Common myeloid progenitor, CD34-positive (primary cell): ENCODE data around the gene CDH12. TPM values are rescaled to one million over a fixed set of nuclear protein-coding genes. Genes with fewer than 3 reads are reported as not detected.
A peak's percentile ranks its signal among the peaks of the same experiment; 100 is the strongest.

Experiments
- CTCF ChIA-PET: fragments of 350-600 bp; sonication (Branson Sonifier 250); formaldehyde crosslinking; loops from one replicate; lab custom pipeline; 2021; ENCODE audit warnings: antibody characterized with exemption; lab: Charles Lee
- POLR2A ChIA-PET: fragments of 350-600 bp; sonication (Branson Sonifier 250); formaldehyde crosslinking; loops from one replicate; lab custom pipeline; 2021; ENCODE audit warnings: antibody characterized with exemption; lab: Charles Lee
- DNase-seq, 3 donors: peaks; one replicate each; pipeline versions ENCODE4 v3.0.0 to v3.0.0-alpha.2; 2013
- H3K27ac ChIP-seq, 2 experiments: 1 replicate in 1 of 2; 2 replicates in 1 of 2; pipeline ENCODE4 v1.7.0; 2013; ENCODE audit warnings: inconsistent platforms in 2 of 2, low read length in 2 of 2, mild to moderate bottlenecking in 2 of 2, low read depth in 1 of 2, moderate library complexity in 1 of 2; ENCODE audit not compliant: severe bottlenecking in 2 of 2, insufficient read depth in 1 of 2, poor library complexity in 1 of 2
- H3K27me3 ChIP-seq, 5 experiments: replicated peaks in 2 of 5; 1 replicate in 3 of 5; 2 replicates in 2 of 5; pipeline versions ENCODE4 v1.6.1 to v1.7.0; 2013; ENCODE audit warnings: low read length in 4 of 5, mild to moderate bottlenecking in 2 of 5, moderate library complexity in 2 of 5, inconsistent platforms in 1 of 5; ENCODE audit not compliant: insufficient read depth in 5 of 5, control insufficient read depth in 4 of 5
- H3K36me3 ChIP-seq, 4 experiments: 1 replicate in 2 of 4; 2 replicates in 2 of 4; pipeline versions ENCODE4 v1.6.1 to v1.7.0; 2013; ENCODE audit warnings: low read length in 3 of 4, control low read depth in 1 of 4, mild to moderate bottlenecking in 1 of 4; ENCODE audit not compliant: control insufficient read depth in 4 of 4, insufficient read depth in 4 of 4
- H3K4me1 ChIP-seq, 4 experiments: 1 replicate in 3 of 4; 2 replicates in 1 of 4; pipeline versions ENCODE4 v1.6.1 to v1.7.1; 2013; ENCODE audit warnings: low read length in 3 of 4, mild to moderate bottlenecking in 3 of 4, control low read depth in 1 of 4, inconsistent platforms in 1 of 4, moderate library complexity in 1 of 4; ENCODE audit not compliant: control insufficient read depth in 4 of 4, insufficient read depth in 4 of 4; ENCODE audit errors: control extremely low read depth in 1 of 4
- H3K4me3 ChIP-seq, 7 experiments: 1 replicate in 4 of 7; 2 replicates in 3 of 7; pipeline versions ENCODE4 v1.5.1 to v1.7.0; 2013; ENCODE audit warnings: mild to moderate bottlenecking in 7 of 7, low read length in 6 of 7, moderate library complexity in 6 of 7, inconsistent platforms in 2 of 7, low read depth in 2 of 7, control low read depth in 1 of 7; ENCODE audit not compliant: insufficient read depth in 4 of 7, control insufficient read depth in 1 of 7; ENCODE audit errors: extremely low read depth in 1 of 7
- H3K9me3 ChIP-seq, 5 experiments: 1 replicate in 4 of 5; 2 replicates in 1 of 5; pipeline versions ENCODE4 v1.6.1 to v1.7.1; 2013; ENCODE audit warnings: low read length in 4 of 5, mild to moderate bottlenecking in 2 of 5, inconsistent platforms in 1 of 5, low read depth in 1 of 5, moderate library complexity in 1 of 5; ENCODE audit not compliant: control insufficient read depth in 4 of 5, insufficient read depth in 2 of 5; ENCODE audit errors: control extremely low read depth in 1 of 5
- WGBS: methylation state at CpG from one replicate; pipeline ENCODE4 v1.1.5; 2013; ENCODE audit not compliant: insufficient coverage; 5-methylcytosine and 5-hydroxymethylcytosine counted together
- polyA plus RNA-seq: library from polyadenylated mRNA; unstranded; fragments of 120-200 nt; gene quantifications from one replicate; pipeline ENCODE4 v1.2.1, GENCODE V29; 2013

The CDH12 gene
- not detected for polyA plus RNA-seq

DNA sequence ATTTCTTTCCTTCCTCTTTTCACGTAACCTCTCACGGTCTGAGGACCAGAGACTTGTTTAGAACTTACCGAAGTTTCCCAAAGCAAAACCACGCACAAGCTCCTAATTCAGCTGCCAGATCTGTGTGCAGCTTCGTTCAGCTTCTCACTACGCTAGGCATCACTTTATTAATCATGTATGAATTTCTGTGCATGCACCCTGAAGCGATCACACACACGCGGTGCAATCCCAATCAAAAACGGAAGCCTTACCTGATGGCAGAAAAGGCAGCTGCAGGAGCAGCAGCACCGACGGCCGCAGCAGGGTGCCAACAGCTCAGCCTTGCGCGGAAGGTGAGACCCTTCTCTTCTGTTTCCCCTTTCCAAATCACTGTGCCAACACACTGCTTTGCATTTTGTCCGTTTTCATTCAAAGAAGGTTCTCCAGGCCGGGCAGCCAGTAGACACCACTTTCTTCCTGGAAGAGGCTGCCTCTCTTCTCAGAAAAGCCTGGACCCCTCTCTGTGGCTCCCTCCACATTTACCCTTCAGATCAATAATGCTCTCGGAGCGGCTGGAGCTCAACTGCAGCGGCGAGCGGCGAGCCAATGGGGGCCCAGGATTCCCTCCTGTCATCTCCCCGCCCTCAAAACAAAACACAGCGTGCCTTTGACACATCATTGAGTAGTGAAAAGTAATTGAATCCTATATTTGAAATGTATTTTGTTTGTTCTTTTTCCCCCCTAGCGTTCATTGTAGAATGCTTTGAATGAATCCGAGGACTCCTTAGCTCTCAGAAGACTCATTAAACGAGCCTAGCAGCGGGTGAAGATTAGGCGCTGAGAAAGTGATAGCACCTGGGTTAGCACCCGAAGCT is at the start of gene CDH12:
Gene CDH12 (minus strand): TSS at position 538 of the 854 bp plus-strand sequence.
- Histone ChIP-seq H3K4me1 (peaks cover 0 to 9% (median 6%) of the 10 kb centered on the region in 4 experiments), H3K27me3 (peaks cover 0 to 14% (median 0%) of the 10 kb centered on the region in 5 experiments), H3K27ac (no peak within 1 kb of the TSS), H3K9me3 (no peaks in the 10 kb centered on the region), H3K36me3 (no peaks in the 10 kb centered on the region), H3K4me3 (peak within 1 kb of the TSS in 6 of 7 experiments; percentile 29 to 73 (median 50))
- DNase-seq, result peak in 2 of 3 donors; percentile 49 to 61
- WGBS, result under 1% methylated on average over 22 of the region's 31 CpGs
- ChIA-PET CTCF (no interaction called here), POLR2A (no interaction called here)

DNA sequence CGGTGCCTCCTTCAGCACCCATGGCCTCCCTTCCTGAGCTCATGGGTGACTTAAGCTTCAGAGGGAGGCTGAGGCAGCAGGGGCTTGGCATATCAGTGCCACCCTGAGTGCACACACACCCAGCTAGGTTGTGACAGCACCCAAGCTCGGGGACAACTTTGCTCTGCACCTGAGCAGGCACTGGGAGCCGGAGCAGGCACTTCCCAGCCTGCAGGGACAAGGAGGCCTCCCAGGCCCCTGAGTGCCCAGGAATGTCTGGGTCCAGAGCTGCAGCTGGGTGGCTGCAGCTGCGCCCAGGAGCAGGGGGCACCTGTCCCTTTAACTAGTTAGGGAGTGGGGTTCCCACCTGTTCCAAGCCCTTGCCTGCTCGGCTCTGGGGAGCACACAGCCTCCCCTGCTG is 48.7 kb upstream of the CDH12 start:
- ChIA-PET POLR2A (no interaction called here), CTCF (no interaction called here)
- no peaks in the 10 kb centered on the region for H3K4me1 ChIP-seq
- 97% methylated on average over 3 of the region's 5 CpGs for WGBS
- no peaks in the 10 kb centered on the region for H3K36me3 ChIP-seq
- H3K4me3 ChIP-seq, result no peak overlapping the region
- no peak for DNase-seq
- no peak overlapping the region for H3K27ac ChIP-seq
- no peaks in the 10 kb centered on the region for H3K27me3 ChIP-seq
- peaks cover 0 to 3% (median 0%) of the 10 kb centered on the region in 5 experiments for H3K9me3 ChIP-seq

DNA sequence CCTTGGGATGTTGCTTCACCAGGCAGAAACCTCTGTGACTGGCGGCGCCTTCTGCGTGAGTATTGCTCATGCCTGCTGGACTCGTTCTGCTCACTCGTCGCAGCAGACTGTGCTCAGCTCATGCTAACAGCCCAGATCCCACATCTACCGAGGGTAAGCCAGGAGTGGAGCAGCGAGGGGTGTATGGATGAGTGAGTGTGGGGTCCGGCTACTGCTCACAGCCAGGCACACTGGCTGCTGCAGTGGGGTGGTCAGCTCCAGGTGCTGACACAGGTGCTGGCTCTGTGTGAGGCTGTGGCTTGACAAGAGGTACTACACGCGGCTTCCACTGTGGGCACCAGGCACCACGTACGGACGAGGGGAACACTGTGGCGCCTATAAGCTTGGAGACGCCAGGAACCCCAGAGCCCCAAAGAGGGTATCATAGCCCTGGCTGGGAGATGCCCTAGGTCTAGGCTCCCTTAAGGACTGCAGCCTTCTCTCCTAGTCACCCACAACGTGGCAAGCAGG is 47.7 kb upstream of the CDH12 start:
- Histone ChIP-seq H3K36me3 (no peaks in the 10 kb centered on the region), H3K27me3 (no peaks in the 10 kb centered on the region), H3K4me1 (no peaks in the 10 kb centered on the region), H3K9me3 (peaks cover 0 to 3% (median 0%) of the 10 kb centered on the region in 5 experiments), H3K4me3 (no peak overlapping the region), H3K27ac (no peak overlapping the region)
- no peak for DNase-seq
- WGBS, result 97% methylated on average over 6 of the region's 17 CpGs
- ChIA-PET POLR2A (no interaction called here), CTCF (interaction anchor here (0.6 kb wide), 1 partner anchor 404 kb away, joined by 4 read pairs; no protein-coding TSS in a partner anchor)

DNA sequence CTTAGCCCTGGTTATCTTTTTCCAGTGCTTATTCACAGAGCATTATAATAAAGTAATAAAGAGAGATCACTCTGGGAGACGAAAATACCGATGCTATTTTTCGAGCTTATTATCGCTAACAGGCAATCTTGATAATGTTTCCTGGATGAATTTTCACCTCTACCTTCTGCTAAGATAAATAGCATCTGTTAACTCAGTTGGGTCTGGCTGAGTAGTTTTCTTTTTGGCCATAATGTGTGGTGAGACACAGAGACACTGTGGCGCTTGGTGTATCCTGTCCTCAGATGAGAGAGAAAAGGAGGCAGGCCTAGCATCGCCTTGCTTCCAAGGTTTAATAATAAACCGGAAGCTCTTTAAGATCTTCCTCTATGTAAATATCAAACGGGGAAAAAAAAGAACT is 46.2 kb upstream of the CDH12 start:
- H3K27me3 ChIP-seq, result no peaks in the 10 kb centered on the region
- peaks cover 0 to 3% (median 0%) of the 10 kb centered on the region in 5 experiments for H3K9me3 ChIP-seq
- no peaks in the 10 kb centered on the region for H3K36me3 ChIP-seq
- no peaks in the 10 kb centered on the region for H3K4me1 ChIP-seq
- no peak overlapping the region for H3K4me3 ChIP-seq
- ChIA-PET CTCF (no interaction called here), POLR2A (no interaction called here)
- H3K27ac ChIP-seq, result no peak overlapping the region
- no peak for DNase-seq
- WGBS, result 97% methylated on average over 5 of the region's 8 CpGs

DNA sequence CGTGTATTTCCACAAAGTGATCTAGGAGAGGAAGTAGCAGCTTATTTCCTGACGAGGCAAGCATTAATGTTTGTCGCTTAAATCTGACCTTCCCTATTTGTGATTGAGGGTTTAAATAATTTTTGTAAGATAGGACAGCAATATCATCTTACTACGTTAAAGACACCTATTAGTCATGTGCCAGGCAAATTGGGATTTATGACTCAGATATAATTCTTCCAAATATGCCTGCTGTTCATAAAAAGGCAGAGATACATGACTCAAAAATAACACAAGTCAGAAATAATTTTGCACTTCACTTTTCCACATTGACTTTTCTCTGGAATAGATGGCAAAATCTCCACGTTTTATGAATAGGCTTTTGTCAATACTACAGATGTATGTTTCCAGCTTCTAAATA is 43.0 kb upstream of the CDH12 start:
- ChIA-PET POLR2A (no interaction called here), CTCF (no interaction called here)
- H3K36me3 ChIP-seq, result no peaks in the 10 kb centered on the region
- WGBS, result no CpG with 5 or more reads among the region's 5 CpGs
- no peaks in the 10 kb centered on the region for H3K4me1 ChIP-seq
- no peaks in the 10 kb centered on the region for H3K9me3 ChIP-seq
- no peak overlapping the region for H3K4me3 ChIP-seq
- H3K27me3 ChIP-seq, result no peaks in the 10 kb centered on the region
- H3K27ac ChIP-seq, result no peak overlapping the region
- DNase-seq, result no peak

DNA sequence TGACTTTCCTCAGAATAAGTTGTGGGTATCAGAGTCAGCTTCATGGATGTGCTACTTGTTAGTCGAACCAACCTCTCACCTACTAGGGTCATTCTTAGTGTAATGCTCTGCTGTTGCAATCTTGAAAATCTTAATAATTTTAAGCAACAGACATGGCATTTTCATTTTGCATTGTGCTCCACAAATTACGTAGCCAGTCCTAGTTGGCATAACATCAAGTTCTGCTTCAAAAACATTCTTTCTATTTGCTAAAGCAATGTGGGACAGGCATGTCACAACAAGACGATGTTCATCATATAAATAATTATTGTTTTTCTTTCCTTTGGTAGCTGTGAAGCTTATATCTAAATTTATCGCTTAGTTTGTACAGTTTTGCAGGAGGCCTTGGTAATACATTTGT is 39.3 kb upstream of the CDH12 start:
- ChIA-PET CTCF (no interaction called here), POLR2A (no interaction called here)
- Histone ChIP-seq H3K4me1 (no peaks in the 10 kb centered on the region), H3K27me3 (no peaks in the 10 kb centered on the region), H3K27ac (no peak overlapping the region), H3K4me3 (no peak overlapping the region), H3K36me3 (no peaks in the 10 kb centered on the region), H3K9me3 (no peaks in the 10 kb centered on the region)
- 100% methylated on average over 2 of the region's 4 CpGs for WGBS
- no peak for DNase-seq

DNA sequence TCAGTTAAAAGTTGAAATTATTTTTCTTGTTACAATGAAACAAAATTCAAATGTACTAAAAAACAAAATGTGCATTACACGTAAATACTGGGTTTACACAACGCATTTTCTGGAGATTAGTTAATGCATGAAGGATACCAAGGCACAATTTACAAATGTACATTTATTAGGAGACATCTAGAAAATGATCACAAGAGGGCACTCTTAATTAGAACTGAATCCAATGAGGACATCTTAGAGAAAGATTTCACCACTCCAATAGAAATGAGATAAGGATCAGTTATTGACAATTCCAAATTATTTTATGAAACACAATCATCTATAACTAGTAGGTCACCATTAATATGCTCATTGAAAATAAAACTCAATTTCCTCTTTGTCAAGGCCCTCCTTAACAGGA is 36.6 kb upstream of the CDH12 start:
- no peaks in the 10 kb centered on the region for H3K36me3 ChIP-seq

More for the DNA sequence above, 36.6 kb upstream of the CDH12 start:
- Histone ChIP-seq H3K27me3 (peaks cover 0 to 2% (median 0%) of the 10 kb centered on the region in 5 experiments), H3K4me3 (no peak overlapping the region), H3K4me1 (no peaks in the 10 kb centered on the region), H3K9me3 (no peaks in the 10 kb centered on the region), H3K27ac (no peak overlapping the region)
- ChIA-PET CTCF (no interaction called here), POLR2A (no interaction called here)
- no peak for DNase-seq
- WGBS, result no CpG with 5 or more reads among the region's 2 CpGs
